ENCODE data around the gene KCNG1.
"Not testable (repeated sequence)": the region's sequence is repeated elsewhere in the genome, so short reads cannot be mapped to it uniquely, and the experiment has no call there.

The KCNG1 gene

GRCh38 chr20:51022803-51023616 is at the start of gene KCNG1:
TSS of gene KCNG1 (minus strand) at chr20:51023107. CDS start at chr20:51010338, 12,769 bp downstream.
- DNase-seq (ENCODE audit: low read depth), result no peak

GRCh38 chr20:51070621-51071020 is 47.7 kb upstream of the KCNG1 start:
- DNase-seq (ENCODE audit: low read depth), result no peak

- no peak for DNase-seq (ENCODE audit: low read depth)
Measured at GRCh38 chr20:51067792-51068191, 44.9 kb upstream of the KCNG1 start.

GRCh38 chr20:51065615-51066014 is 42.7 kb upstream of the KCNG1 start:
- no peak for DNase-seq (ENCODE audit: low read depth)

GRCh38 chr20:51064137-51064536 is 41.2 kb upstream of the KCNG1 start:
- DNase-seq (ENCODE audit: low read depth), result no peak

- no peak for DNase-seq (ENCODE audit: low read depth)
Measured at GRCh38 chr20:51062065-51062464, 39.2 kb upstream of the KCNG1 start.

- no peak for DNase-seq (ENCODE audit: low read depth)
Measured at GRCh38 chr20:51061418-51062045, 38.6 kb upstream of the KCNG1 start.

GRCh38 chr20:51060301-51060700 is 37.4 kb upstream of the KCNG1 start:
- DNase-seq (ENCODE audit: low read depth), result no peak

- DNase-seq (ENCODE audit: low read depth), result no peak
Measured at GRCh38 chr20:51059862-51060261, 37.0 kb upstream of the KCNG1 start.

- no peak for DNase-seq (ENCODE audit: low read depth)
Measured at GRCh38 chr20:51058017-51058416, 35.1 kb upstream of the KCNG1 start.

GRCh38 chr20:51054233-51054632 is 31.3 kb upstream of the KCNG1 start:
- DNase-seq (ENCODE audit: low read depth), result no peak

- DNase-seq (ENCODE audit: low read depth), result no peak
Measured at GRCh38 chr20:51050531-51051075, 27.7 kb upstream of the KCNG1 start.

- DNase-seq (ENCODE audit: low read depth), result no peak
Measured at GRCh38 chr20:51046021-51046985, 23.4 kb upstream of the KCNG1 start.

- DNase-seq (ENCODE audit: low read depth), result not testable (repeated sequence)
Measured at GRCh38 chr20:51045492-51045891, 22.6 kb upstream of the KCNG1 start.

GRCh38 chr20:51044796-51045195 is 21.9 kb upstream of the KCNG1 start:
- DNase-seq (ENCODE audit: low read depth), result no peak

- no peak for DNase-seq (ENCODE audit: low read depth)
Measured at GRCh38 chr20:51043811-51044210, 20.9 kb upstream of the KCNG1 start.

- no peak for DNase-seq (ENCODE audit: low read depth)
Measured at GRCh38 chr20:51042657-51043247, 19.8 kb upstream of the KCNG1 start.

GRCh38 chr20:51042064-51042463 is 19.2 kb upstream of the KCNG1 start:
- no peak for DNase-seq (ENCODE audit: low read depth)

- no peak for DNase-seq (ENCODE audit: low read depth)
Measured at GRCh38 chr20:51037532-51038115, 14.7 kb upstream of the KCNG1 start.

GRCh38 chr20:51036827-51037531 is 14.1 kb upstream of the KCNG1 start:
- DNase-seq (ENCODE audit: low read depth), result no peak

GRCh38 chr20:51036226-51036625 is 13.3 kb upstream of the KCNG1 start:
- no peak for DNase-seq (ENCODE audit: low read depth)
